Dedifferentiated amniotic fluid mesenchymal stem cell (primary cell): ENCODE data around the gene STK11IP.

Experiments used
- DNase-seq: peaks from one replicate; pipeline ENCODE4 v3.0.0-alpha.2; 2016; ENCODE audit errors: extremely low spot score

STK11IP gene

GRCh38 chr2:219615894-219616293 lies 18.2 kb downstream of the STK11IP start:
- DNase-seq, result no peak

- no peak for DNase-seq
These were observed 18.9 kb downstream of the STK11IP start for GRCh38 chr2:219616550-219616949.

GRCh38 chr2:219618733-219619122 lies 21.1 kb downstream of the STK11IP start:
- DNase-seq, result no peak

GRCh38 chr2:219619235-219619634 lies 21.6 kb downstream of the STK11IP start:
- no peak for DNase-seq

- DNase-seq, result no peak
These were observed 22.9 kb downstream of the STK11IP start for GRCh38 chr2:219620546-219620945.

- DNase-seq, result no peak
These were observed 24.3 kb downstream of the STK11IP start for GRCh38 chr2:219621935-219622334.

- DNase-seq, result no peak
These were observed 24.8 kb downstream of the STK11IP start for GRCh38 chr2:219622472-219622871.

- no peak for DNase-seq
These were observed 26.9 kb downstream of the STK11IP start for GRCh38 chr2:219624565-219624964.

- DNase-seq, result no peak
These were observed 27.5 kb downstream of the STK11IP start for GRCh38 chr2:219625179-219625578.

- DNase-seq, result no peak
These were observed 28.9 kb downstream of the STK11IP start for GRCh38 chr2:219626540-219626939.

GRCh38 chr2:219627103-219628100 lies 29.7 kb downstream of the STK11IP start, which contains the start of gene SLC4A3:
Gene SLC4A3, plus strand, starts transcription at chr2:219627630. Its CDS starts 363 bp downstream, at chr2:219627993.
- DNase-seq, result no peak

GRCh38 chr2:219628235-219628985 lies 30.8 kb downstream of the STK11IP start:
- no peak for DNase-seq

GRCh38 chr2:219628986-219629901 lies 31.6 kb downstream of the STK11IP start:
- no peak for DNase-seq

GRCh38 chr2:219629976-219630695 lies 32.5 kb downstream of the STK11IP start:
- DNase-seq, result no peak

GRCh38 chr2:219630770-219631405 lies 33.2 kb downstream of the STK11IP start:
- DNase-seq, result no peak

- DNase-seq, result no peak
These were observed 33.8 kb downstream of the STK11IP start for GRCh38 chr2:219631406-219631891.

GRCh38 chr2:219631904-219632759 lies 34.5 kb downstream of the STK11IP start:
- DNase-seq, result no peak

- DNase-seq, result no peak
These were observed 35.1 kb downstream of the STK11IP start for GRCh38 chr2:219632760-219633105.
